HTR-8/SVneo (cell line): Measurements from ENCODE around the gene TRIM63.

ENCODE experiments used
- DNase-seq: peaks from one replicate; pipeline ENCODE4 v3.0.0; 2011; ENCODE audit warnings: low spot score, mixed read lengths; ENCODE audit not compliant: insufficient read length
- FAIRE-seq: peaks from 2 replicates; lab custom pipeline; 2011; peaks lifted over from hg19 to GRCh38; lab: Jason Lieb, UNC

Gene TRIM63

DNA sequence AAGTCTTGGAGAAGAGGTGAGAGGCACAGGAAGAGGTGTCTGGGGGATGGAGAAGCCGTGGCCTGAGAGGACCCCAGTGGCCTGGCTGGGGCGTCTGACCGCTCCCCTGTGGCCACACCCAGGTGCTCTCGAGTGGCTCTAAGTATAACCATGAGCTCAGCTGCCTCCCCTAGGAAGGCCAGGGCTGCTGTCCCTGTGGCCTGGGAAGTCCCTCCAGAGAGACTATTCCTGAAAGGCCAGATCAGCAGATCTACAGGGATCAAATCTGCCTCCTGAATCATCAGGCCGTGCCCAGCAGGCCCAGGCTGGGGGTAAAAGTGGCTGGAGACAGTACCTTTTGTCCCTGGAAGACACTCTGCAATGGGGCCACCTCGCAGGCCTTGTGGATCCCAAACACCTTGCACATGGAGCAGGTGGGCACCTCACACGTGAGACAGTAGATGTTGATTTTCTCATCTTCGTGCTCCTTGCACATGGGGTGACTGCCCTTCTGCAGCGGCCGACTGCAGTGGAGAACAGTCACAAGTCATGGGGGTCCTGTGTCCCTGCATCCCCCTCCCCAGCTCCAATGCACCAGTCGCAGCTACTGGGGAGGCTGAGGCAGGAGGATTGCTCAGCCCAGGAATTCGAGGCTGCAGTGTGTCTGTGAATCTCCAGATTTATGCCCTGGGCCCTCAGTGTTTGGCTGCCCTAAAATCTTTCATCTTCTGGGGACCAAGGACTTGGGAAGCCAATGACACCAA lies 6.4 kb downstream of the TRIM63 start:
- FAIRE-seq (no peak), DNase-seq (no peak)

DNA sequence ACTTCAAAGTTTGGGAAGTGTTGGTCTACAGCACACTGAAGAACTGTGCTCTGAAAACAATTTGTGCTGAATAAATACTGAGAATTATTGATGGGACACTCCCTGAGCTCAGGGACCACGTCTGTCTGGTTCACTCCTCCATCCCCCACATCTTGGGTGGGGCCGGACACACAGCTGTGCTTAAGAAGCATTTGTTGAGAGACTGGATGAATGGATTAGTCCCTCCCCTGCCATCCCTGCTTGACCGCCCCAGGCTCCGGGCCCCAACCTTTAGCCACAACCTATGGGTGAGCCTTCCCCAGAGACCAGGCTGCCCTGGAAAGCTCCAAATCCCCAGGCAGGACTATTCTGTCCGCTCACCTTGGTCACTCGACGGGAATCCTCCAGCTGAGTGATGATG lies 7.5 kb downstream of the TRIM63 start:
- no peak for FAIRE-seq
- no peak for DNase-seq

DNA sequence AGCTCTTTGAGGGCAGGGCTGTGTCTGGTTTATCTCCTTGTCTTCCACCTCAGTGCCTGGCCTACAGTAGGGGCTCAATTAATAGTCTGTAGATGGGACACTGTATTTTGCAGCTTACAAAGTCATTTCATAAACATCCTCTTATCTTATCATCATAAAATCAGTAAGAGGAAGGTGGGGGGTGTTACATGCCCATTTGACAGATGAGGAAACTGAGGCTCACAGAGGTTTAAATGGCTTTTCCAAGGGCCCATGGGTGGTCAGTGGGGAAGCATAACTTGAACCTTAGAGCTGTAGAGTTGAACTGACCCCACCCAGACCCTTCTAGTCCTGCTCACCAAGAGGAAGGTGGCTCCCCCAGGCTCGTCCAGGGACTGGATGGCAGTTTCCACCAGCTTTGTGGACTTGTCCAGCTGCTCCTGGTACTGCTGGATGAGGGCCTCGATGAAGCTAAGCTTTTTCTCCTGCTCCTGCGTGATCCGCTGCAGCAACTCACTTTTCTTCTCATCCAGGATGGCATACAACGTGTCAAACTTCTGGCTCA lies 9.3 kb downstream of the TRIM63 start:
- FAIRE-seq, result no peak

DNA sequence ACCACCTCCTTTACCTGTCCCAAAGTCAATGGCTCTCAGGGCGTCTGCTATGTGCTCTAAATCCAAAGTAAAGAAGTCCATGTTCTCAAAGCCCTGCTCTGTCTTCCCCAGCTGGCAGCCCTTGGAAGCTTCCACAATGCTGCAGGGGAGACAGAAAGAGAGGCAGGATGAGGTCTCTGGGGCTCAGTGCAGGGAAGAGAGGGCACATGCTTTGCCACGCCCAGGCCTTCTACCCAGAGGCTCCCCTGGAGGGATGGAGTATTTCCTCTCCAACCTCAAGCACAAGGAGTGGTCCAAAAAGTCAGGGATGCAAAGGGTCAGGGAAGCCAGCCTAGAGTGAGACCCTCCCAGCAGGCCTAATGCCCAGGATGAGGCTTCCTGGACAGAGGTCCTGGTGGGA lies 10.2 kb downstream of the TRIM63 start:
- FAIRE-seq, result no peak
- DNase-seq, result no peak

More for the DNA sequence above, 9.3 kb downstream of the TRIM63 start:
- no peak for DNase-seq

DNA sequence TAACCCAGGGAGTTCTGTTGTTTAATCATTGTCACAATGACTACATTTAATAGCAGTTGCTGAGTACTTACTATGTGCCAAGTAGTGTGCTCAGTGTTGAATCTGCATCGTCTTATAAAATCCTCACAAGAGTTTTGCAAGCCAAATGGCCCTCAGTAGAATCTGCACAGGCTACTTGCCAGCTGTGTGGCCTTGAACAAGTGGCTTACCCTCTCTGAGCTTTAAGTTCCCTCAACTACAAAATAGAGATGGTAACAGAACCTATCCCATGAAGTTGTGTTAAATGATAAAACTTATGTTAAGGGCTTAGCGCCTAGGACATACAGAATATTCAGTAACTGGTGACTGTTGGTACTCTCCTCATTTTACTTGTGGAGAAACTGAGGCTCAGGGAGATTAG lies 12.4 kb downstream of the TRIM63 start:
- DNase-seq (no peak), FAIRE-seq (no peak)

DNA sequence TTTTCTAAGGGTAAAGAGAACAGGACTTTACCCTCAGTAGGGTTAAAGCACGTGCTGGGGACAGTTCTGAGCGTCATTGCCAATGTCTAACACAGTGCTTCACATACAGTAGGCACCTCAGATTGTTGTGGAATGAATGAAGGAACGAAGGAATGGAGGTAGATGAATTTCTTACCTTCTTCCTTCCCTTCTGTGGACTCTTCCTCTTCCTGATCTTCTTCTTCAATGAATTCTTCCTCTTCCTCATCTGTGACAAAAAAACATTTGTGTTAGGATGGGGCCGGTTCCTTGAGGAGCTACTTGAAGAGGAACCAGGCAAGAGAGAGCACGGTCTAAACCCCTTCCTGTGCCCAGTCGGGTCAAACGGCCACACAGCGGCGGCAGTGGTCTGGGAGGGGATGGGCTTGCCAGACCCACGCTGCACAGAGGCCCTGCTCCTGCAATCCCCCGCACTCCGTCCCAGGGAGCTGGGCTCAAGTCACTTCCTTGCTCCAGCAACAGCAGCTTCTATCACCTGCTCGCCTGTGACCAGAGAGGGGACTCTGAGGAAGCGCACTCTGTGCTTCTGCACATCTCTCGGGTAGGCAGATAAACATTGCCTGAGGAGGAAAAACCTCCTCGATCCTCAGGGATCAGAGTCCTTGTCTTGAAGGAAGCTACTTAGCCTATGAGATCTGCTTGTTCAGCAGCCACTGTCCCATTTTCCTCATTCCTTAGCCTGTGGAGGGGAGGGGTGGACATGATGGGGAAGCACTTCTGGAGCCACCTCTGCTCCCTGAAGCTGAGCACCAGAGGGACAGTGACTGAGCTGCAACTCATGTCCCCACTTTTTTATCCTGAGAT lies 13.5 kb downstream of the TRIM63 start:
- no peak for DNase-seq
- FAIRE-seq, result no peak

DNA sequence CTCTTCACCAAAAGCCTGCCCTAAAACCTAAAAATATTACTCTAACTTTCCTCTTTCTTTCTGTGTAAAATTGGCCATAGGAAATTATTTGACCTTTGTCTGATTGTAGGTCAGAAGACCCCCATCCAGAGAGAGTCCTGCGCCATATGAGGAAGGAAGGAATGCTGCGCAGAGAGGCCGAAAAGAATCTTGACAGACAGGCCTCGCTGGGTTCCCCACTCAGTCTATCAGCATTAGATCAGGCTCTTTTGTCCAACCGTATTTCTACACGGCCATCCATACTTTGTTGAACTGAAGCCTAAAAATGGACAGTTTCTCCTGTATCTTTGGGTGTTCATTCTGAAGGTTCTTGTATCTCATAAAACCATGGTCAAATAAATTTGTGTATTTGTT lies 17.2 kb downstream of the TRIM63 start:
- DNase-seq (no peak), FAIRE-seq (no peak)

DNA sequence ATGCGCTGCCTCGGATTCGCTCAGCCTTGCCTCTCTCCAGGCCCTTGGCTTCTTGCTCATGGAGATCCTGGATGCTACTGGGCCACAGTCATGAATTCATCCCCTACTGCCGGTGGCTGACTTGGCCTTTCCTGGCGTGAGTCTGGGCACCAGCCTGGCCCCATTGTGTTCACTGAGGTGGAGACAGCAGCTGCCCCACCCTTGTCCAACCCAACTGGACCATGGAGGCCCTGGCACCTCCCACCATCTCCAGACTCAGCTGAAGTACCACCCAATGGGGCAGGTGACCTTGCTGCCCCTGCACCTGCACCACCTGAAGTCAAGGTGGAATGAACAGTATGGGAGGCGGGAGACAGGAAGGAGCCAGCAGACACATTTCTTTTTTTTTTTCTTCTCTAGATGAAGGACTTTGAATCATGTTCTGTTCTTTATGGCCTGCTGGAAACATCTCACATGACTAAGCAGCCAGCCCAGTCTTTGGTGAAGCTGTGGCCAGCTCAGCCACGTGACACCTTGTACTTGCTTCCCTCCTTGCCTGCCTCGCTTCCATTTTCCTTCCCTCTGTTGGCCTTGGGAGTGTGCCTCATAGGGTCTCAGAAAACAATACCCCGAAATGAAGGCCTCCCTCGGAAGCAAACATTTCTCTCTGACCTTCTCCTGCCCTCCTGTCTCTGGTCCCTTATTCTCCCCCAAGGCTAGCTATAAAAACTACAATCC lies 17.7 kb downstream of the TRIM63 start:
- DNase-seq (no peak), FAIRE-seq (no peak)

DNA sequence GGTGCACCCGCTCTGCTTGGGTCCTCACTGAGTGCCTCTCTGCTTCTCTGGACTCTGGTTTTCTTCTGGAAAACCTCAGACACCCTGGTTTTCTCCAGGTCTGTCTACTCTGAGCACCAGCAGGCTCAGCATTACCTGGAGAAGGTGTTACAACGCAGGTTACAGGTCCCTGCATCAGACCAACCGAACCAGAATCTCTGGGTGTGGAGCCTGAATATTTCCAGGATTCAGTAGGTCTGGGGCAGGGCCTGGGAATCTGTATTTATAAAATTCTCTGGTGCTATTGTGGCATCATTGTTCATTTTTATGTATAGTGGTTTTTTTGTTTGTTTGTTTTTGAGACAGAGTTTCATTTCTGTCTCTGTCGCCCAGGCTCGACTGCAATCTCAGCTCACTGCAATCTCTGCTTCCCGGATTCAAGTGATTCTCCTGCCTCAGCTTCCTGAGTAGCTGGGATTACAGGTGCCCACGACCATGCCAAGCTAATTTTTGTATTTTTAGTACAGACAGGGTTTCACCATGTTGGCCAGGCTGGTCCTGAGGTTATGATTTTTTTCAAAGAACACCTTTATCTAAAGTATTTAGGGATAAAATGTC lies 20.1 kb downstream of the TRIM63 start:
- no peak for DNase-seq
- no peak for FAIRE-seq

DNA sequence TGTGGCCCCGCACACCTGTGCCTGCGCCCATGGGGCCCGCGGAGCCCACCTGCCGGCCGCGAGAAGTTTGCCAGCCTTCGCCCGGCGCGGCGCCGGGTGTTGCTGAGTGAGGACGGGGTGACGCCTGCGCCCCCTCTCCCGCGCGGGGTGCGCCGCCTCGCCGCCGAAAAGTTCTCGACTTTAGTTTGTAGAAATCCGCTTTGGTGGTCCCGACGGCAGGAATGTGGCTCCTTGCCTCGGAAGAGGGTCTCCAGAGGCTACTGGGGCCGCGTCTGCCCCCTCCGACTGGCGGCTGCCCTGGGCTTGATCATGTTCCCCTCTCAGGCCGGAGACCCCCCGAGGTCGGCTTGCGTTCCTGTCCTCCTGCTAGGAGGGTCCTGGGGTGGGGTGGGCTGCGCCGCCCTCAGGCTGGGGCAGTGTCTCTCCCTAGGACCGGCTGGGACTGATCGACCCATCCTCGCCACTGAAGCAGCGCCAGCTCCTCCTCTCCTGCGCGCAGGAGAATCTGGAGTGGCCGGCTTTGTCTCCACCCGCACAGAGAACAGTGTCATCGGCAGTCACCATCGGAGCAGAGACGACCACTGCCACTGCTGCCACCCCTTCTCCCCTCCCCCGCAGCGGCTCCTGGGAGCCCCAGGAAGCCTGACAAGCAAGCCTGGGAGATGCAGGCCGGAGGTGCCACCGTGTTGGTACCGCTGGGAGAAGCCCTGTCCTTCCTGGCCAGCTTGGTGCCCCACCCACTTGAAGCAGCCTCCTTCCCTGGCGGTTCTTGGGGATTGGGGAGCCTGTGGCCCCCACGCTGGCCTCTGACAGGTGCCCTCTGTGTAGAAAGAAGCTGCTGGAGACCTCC lies 21.0 kb downstream of the TRIM63 start:
- no peak for FAIRE-seq
- DNase-seq, result no peak

DNA sequence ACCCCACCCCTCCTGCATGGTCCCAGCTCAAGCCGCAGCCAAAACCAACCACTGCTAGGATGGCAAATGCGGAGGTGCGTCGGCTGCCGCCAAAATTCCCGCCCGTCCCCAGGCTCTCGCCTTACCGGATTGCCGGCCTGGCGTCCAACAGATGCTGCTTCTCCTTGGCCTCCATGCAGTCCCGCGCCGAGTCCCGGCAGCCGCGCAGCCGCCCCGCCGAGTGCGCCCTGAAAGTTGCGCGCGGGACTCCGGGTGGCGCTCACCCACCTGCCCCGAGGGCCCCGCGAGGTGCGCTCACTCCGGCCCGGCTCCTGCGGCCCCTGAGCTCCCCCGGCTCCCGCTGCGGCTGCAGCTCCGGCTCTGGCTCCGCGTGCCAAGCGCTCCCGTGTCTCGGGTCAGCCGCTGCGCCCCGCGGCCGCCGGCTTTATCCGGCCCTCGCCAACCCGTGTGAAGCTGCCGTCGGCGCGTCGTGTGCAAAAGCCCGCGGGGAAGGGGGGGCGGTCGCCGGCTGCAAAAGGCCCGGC lies 21.6 kb downstream of the TRIM63 start, which contains the start of gene SLC30A2:
SLC30A2 (minus strand) TSS at position 397 of the 524 bp plus-strand sequence; CDS start at position 175, 222 bp downstream.
- DNase-seq, result no peak
- FAIRE-seq, result no peak

DNA sequence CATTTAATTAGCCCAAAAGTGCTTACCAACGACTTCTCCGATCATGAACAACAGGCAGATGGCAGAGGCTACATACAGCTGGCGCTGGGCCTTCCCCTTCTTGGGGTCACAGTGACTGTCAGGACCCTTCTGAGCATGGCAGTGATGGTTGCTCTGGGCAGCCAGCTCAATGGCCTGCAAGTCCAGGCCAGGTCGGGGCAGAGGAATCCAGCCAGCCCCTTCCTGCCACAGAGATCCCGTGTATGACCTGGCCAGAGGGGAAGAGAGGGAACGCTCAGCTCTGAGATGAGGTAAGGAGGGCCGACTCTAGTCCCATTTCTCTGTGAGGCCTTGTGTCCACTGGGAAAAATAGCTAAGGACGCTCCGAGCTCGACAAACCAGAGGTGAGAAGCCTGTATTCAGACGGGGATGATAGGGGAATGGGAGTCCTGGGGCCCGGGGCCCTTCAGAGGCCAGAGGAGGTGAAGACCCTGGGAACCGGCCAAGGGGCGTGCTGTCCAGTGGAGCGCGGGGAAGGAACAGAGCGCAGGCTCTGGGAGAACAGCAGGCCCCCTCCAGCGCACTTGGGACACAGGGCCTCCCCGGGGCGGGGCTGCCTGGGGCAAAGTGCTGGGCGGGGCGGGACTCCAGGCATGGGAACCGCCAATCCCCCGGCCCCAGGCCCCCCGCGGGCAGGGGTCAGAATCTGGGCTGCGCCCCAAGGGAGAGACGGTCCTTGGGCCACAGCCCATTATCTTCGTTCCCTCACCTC lies 22.3 kb downstream of the TRIM63 start:
- no peak for FAIRE-seq

DNA sequence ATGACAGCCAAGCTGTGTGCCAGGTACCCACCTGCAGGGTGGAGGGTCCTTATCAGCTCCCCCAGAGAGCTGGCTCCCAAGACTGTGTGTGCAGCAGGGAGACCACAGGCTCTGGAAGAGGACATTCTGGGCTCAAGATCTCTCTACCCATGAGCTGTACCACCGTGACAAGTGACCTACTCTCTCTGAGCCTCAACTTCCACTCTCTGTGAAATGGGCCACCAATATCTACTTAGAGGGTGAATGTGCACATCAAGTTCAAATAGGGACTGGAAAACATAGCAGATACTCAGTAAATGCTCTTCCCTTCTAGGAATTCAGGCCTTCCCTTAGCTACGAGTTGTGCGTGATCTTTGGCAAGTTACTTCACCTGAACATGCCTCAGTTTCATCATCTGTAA lies 23.0 kb downstream of the TRIM63 start:
- no peak for FAIRE-seq
- no peak for DNase-seq

More for the DNA sequence above, 22.3 kb downstream of the TRIM63 start:
- no peak for DNase-seq

DNA sequence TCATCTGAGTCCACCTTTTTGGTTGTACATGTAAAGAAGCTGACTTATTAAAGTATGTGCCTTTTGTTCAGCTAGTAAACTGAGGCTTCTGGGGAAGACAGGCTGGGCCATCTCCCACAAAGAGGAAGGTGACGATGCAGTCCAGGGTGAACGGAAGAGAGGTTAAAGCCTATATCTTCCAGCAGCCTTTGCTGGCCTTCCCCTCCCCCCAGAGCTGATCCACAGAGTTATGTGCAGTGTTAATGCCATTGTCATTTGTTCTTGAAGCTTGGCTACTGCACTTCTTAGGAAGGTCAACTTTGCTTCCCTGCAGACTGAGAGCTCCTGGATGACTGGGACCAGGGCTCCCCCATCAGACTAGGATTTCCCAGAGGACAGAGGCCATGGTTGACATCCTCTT lies 23.7 kb downstream of the TRIM63 start:
- DNase-seq (no peak), FAIRE-seq (no peak)

DNA sequence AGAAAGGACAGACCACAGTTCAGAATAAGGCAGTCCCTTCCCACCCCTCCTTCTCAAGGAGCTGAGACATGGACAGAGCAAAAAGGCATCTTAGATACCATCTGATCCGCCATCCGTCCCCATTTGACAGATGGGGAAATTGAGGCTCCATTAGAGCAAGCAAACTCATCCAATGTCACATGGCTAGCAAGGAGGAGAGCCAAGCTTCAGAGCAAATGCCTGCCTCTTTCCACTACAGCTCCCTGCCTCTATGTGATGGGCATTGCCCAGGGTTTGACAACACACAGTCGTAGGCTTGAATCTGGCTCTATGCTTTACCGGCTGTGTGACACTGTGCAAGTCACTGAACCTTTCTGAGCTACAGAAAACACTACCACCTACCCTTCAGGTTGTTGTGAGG lies 25.5 kb downstream of the TRIM63 start:
- DNase-seq, result no peak
- FAIRE-seq, result no peak

DNA sequence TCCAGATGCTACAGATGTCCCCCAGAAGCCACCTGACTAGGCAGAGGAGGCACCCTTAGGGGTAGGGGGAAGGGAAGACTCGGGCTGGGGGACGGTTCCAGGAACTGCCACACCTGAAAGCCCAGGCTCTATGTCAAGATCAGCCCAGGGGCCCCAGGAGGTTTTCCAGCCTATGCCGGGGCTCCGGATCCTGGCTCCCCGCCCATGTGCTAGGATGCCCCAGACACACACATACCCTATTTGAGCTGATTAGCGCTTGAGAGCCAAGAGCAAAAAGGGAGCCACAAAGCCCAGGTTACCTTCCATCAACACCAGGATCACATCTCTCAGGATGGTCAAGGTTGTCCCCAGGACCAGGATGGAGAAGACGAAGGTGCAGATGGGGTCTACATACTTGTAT lies 26.0 kb downstream of the TRIM63 start:
- FAIRE-seq (no peak), DNase-seq (no peak)

DNA sequence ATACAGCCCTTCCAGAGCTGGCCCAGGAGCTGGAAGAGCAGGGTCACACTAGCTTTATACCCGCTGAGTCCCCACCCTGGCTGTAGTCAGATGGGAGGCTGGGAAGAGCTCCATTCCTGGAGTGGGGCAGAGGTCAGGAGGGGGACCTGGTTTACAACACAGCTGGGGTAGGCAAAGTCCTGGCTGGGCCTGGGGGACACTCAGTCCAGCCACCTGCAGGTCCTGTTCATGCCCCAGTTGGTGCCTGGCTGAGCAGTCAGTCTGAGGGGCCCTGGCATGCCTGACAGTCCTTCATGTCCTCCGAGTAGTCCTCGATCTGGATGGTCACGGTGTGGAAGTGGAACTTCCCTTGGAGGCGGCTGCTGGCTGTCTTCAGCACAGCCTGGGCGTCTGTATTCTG lies 28.5 kb downstream of the TRIM63 start:
- no peak for FAIRE-seq
- DNase-seq, result no peak

DNA sequence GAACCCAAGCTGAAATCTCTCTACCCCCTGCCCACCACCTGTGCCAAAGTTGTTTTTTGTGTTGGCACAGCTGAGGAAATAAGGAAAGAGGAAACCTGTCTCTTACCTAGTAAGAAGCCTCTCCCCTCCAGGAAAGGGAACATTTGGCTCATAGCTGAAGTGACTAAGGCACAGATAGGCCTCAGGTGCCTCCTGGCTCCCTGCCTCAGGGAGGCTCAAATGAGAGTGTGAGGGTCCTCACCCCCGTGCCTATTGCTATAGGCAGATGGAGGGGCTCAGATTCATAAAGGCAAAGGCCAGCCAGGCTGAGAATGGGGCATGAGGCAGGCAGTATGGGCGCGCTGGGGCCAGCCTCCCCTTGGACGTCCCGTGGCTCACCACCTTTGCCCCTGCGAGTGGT lies 29.0 kb downstream of the TRIM63 start:
- FAIRE-seq, result no peak
- DNase-seq, result no peak
